BLaER1 (cell line): ENCODE data around the gene PTPN21.

Source experiments
- H3K27ac ChIP-seq: shearing (Covaris generic); formaldehyde crosslinking; 2 replicates; pipeline ENCODE4 v1.8.1; 2022
- H3K27me3 ChIP-seq: shearing (Covaris generic); formaldehyde crosslinking; 2 replicates; pipeline ENCODE4 v1.8.1; 2022
- H3K36me3 ChIP-seq: shearing (Covaris generic); formaldehyde crosslinking; 2 replicates; pipeline ENCODE4 v1.8.1; 2022
- H3K4me1 ChIP-seq: shearing (Covaris generic); formaldehyde crosslinking; 2 replicates; pipeline ENCODE4 v1.8.1; 2022
- H3K4me2 ChIP-seq: shearing (Covaris generic); formaldehyde crosslinking; 2 replicates; pipeline ENCODE4 v1.8.1; 2022
- H3K4me3 ChIP-seq: shearing (Covaris generic); formaldehyde crosslinking; 2 replicates; pipeline ENCODE4 v1.8.1; 2022
- H3K9ac ChIP-seq: shearing (Covaris generic); formaldehyde crosslinking; 2 replicates; pipeline ENCODE4 v1.8.1; 2022
- H3K9me3 ChIP-seq: shearing (Covaris generic); formaldehyde crosslinking; 2 replicates; pipeline ENCODE4 v1.8.1; 2022
- H4K20me1 ChIP-seq: shearing (Covaris generic); formaldehyde crosslinking; 2 replicates; pipeline ENCODE4 v1.8.1; 2022
- Cebpa-rat ChIP-seq: shearing (Covaris generic); IDR thresholded peaks from 2 replicates; pipeline ENCODE4 v1.8.1; 2022

The PTPN21 gene

DNA sequence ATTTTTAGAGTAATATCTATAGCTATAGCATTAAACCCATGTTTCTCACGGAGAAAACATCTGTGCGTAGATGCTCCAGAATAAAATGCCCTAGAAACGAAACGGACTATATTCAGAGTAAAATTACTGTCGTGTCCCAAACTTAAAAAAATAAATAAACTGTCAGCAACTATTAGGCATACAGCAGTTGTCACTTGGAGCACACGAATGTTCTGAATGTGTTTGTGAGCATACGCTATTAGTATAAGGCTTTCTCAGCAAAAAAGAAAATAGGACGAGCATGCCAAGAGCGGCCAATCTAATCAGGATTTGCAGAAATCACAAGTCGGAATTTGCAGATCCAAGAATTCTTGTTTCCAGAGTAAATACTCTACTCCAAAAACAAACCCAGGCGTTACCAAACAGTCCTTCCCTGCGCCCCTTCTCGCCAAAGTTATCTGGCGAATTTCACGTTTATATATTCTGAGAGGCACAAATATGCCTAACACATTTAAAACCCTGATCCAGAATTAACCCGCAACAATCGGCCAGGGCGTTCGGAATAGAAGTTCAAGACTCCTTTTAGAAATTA lies 836 bp downstream of the PTPN21 start:
- peaks cover 7% of the 10 kb centered on the region; the same call in 1 of the 2 replicates for H4K20me1 ChIP-seq
- H3K36me3 ChIP-seq: no peaks in the 10 kb centered on the region
- peaks cover 29% of the 10 kb centered on the region for H3K9me3 ChIP-seq
- no peak for TF ChIP-seq Cebpa-rat
- H3K4me3 ChIP-seq: peak overlapping the region; percentile 63; the same call in 1 of the 2 replicates
- peaks cover 20% of the 10 kb centered on the region for H3K4me1 ChIP-seq
- peak overlapping the region; percentile 78 for H3K4me2 ChIP-seq
- H3K9ac ChIP-seq: no peak overlapping the region
- peaks cover 57% of the 10 kb centered on the region for H3K27me3 ChIP-seq
- H3K27ac ChIP-seq: no peak overlapping the region

DNA sequence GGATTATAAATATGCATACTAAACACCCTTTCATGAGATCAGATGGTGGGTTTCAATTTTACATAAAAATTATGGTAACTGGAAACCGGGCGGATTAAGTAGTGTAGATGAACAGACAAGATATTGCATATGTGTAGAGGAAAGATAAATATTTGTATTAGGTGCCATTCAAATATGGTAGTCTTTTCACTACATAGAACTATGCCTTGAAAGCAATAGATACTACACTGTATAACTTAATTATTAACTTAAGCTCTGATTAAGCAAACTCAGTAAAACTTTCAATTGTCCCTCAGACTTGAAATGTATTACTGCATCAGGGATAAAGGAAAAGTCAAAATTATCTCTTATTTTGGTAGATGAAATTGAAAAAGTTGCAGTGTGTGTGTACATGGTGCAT lies 1.9 kb downstream of the PTPN21 start:
- TF ChIP-seq Cebpa-rat: no peak
- Histone ChIP-seq H3K4me3 (no peak overlapping the region), H3K9me3 (peaks cover 29% of the 10 kb centered on the region), H3K27ac (no peak overlapping the region), H4K20me1 (peaks cover 7% of the 10 kb centered on the region; the same call in 1 of the 2 replicates), H3K4me2 (no peak overlapping the region), H3K9ac (no peak overlapping the region), H3K27me3 (peaks cover 57% of the 10 kb centered on the region), H3K4me1 (peaks cover 22% of the 10 kb centered on the region), H3K36me3 (no peaks in the 10 kb centered on the region)

DNA sequence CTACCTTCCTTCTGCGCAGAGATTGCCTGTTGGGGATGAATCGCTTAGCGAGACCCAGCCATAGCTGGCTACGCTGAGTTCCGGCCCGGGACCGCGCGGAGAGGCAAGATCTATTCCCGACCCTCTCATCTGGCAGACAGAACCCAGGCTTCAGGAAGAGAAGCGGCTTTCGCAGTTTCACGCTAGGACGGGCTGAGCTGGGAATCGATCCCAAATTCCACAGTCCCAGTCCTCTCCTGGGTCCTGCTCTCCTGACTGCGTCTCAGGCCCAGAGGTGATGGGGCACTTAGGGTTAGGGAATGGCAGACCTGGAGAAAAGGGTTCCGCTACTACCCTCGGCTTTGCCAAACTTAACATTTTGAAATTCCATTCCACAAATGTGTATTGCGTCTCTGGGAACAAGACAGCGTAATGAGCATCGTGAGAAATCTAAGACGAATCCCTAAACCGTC lies 2.8 kb downstream of the PTPN21 start:
- peaks cover 57% of the 10 kb centered on the region for H3K27me3 ChIP-seq
- H3K4me1 ChIP-seq: peaks cover 18% of the 10 kb centered on the region
- no peak overlapping the region for H3K9ac ChIP-seq
- no peak overlapping the region for H3K4me2 ChIP-seq
- no peak overlapping the region for H3K27ac ChIP-seq
- H3K36me3 ChIP-seq: no peaks in the 10 kb centered on the region
- no peak for TF ChIP-seq Cebpa-rat
- no peak overlapping the region for H3K4me3 ChIP-seq
- H3K9me3 ChIP-seq: peaks cover 29% of the 10 kb centered on the region
- H4K20me1 ChIP-seq: peaks cover 7% of the 10 kb centered on the region; the same call in 1 of the 2 replicates

DNA sequence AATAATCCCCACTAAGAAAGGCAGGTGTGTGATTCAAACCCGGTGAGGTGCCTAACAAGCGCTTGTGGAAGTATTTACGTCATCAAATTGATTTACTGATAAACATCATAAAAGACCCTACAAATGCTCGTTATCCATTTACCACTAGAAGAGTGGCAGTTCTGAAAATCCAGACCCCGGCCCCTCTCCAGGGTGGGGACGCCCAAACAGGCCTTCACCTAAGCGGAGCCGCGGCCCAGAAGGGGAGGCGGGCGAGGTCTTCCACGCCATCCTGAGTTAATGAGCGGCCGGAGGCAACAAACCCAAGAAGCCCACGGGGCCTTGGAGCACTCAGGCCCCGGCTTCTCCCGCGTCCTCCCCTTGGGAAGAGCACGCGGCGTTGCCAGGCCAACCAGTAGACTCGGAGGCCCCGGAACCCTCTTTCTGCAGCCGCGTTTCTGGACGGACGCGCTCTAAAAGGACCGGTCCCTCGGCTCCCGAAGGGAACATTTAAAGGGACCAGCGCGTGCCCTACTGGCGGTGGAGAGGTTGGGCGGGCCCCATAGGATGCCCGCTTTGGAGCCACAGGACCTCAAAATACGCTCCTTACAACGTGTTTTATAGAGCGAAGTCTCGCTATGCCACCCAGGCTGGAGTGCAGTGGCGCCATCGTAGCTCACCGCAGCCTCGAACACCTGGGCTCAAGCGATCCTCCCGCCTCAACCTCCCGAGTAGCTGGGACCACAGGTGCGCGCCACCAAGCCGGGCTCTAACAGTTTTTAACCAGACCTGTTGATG lies 3.5 kb downstream of the PTPN21 start:
- Histone ChIP-seq H3K4me1 (peaks cover 11% of the 10 kb centered on the region), H3K4me2 (no peak overlapping the region), H3K4me3 (no peak overlapping the region), H3K27ac (no peak overlapping the region), H4K20me1 (peaks cover 7% of the 10 kb centered on the region; the same call in 1 of the 2 replicates), H3K36me3 (no peaks in the 10 kb centered on the region), H3K9ac (no peak overlapping the region), H3K9me3 (peaks cover 29% of the 10 kb centered on the region), H3K27me3 (peaks cover 51% of the 10 kb centered on the region)
- TF ChIP-seq Cebpa-rat: no peak

DNA sequence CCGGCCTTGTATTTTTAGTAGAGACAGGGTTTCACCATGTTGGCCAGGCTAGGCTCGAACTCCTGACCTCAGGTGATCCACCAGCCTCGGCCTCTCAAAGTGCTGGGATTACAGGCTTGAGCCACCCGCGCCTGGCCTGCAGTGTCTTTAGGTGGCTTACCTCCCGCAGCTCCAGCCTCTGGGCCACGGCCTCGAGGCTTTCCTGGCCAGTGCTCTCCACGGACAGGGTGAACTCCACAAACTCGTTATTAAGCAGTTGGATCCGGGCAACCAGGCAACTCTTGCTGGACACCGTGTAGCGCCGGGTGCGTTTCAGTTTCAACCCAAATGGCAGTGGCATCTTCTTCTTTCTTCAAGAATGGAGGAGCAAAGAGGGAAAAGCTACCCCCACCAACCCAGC lies 4.7 kb downstream of the PTPN21 start:
- H4K20me1 ChIP-seq: peaks cover 7% of the 10 kb centered on the region; the same call in 1 of the 2 replicates
- no peaks in the 10 kb centered on the region for H3K36me3 ChIP-seq
- peaks cover 39% of the 10 kb centered on the region for H3K27me3 ChIP-seq
- peaks cover 29% of the 10 kb centered on the region for H3K9me3 ChIP-seq
- TF ChIP-seq Cebpa-rat: no peak
- no peak overlapping the region for H3K4me2 ChIP-seq
- H3K4me1 ChIP-seq: peaks cover 10% of the 10 kb centered on the region
- no peak overlapping the region for H3K9ac ChIP-seq
- H3K27ac ChIP-seq: no peak overlapping the region
- H3K4me3 ChIP-seq: no peak overlapping the region

DNA sequence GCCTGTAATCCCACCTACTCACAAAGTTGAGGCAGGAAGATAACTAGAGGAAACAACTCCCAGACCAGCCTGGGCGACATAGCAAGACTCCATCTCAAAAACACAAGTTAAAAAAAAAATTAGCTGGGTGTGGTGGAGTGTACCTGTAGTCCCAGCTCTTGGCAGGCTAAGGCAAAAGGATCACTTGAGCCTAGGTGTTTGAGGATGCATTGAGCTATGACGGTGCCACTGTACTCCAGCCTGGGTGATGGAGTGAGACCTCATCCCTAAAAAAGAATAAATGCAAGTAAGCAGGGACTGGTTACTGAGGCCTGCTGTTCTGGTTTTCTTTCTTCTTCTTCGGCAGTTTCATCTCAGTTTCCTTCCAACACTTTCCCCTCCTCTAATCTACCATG lies 7.4 kb downstream of the PTPN21 start:
- peaks cover 7% of the 10 kb centered on the region; the same call in 1 of the 2 replicates for H3K4me1 ChIP-seq
- no peak overlapping the region for H3K4me3 ChIP-seq
- no peak overlapping the region for H3K27ac ChIP-seq
- H3K27me3 ChIP-seq: peaks cover 13% of the 10 kb centered on the region
- 0 out of 2 replicates have a peak overlapping the region, but pooled peaks have one; percentile 6 for H3K4me2 ChIP-seq
- no peak for TF ChIP-seq Cebpa-rat
- H3K9me3 ChIP-seq: peaks cover 20% of the 10 kb centered on the region
- H3K36me3 ChIP-seq: no peaks in the 10 kb centered on the region
- H3K9ac ChIP-seq: no peak overlapping the region
- H4K20me1 ChIP-seq: no peaks in the 10 kb centered on the region

DNA sequence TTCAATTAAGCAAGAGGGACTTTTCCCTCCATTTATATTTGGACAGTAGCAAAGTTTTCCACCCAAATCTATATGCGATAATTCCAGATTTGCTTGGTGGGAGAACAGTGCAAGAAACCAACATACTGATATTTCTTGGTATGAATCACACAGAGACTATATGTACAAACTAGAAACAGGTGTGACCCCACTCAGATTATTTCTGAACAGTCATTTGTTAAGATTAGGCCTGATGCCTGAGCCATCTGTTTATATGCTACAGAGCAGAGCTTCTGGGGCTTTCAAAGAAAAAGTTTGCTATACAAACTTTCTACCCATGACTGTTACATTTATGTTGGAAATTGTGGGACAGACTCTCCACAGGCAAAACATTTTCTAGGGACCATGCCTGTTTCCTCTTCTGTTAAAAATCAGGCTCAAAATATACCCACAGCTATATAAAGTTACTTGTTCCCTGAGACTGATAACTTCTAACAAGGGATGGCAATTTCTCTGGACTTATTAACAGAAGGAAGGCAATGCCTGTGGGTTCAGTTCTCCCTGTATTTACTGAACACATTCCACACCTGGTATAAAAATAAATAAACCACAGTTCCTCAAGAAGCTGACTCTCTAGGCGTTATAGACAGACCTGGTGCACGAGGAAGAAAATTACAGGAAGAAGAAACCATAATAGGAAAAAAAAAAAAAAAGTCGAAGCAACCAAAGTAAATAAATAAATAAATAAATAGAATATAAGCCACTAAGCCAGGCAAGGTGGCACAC lies 8.0 kb downstream of the PTPN21 start:
- H4K20me1 ChIP-seq: no peaks in the 10 kb centered on the region
- H3K4me1 ChIP-seq: peaks cover 7% of the 10 kb centered on the region; the same call in 1 of the 2 replicates
- no peak overlapping the region for H3K27ac ChIP-seq
- H3K9me3 ChIP-seq: peaks cover 16% of the 10 kb centered on the region
- no peak overlapping the region for H3K4me2 ChIP-seq
- peaks cover 7% of the 10 kb centered on the region for H3K27me3 ChIP-seq
- no peak overlapping the region for H3K4me3 ChIP-seq
- no peak for TF ChIP-seq Cebpa-rat
- H3K36me3 ChIP-seq: no peaks in the 10 kb centered on the region
- no peak overlapping the region for H3K9ac ChIP-seq

DNA sequence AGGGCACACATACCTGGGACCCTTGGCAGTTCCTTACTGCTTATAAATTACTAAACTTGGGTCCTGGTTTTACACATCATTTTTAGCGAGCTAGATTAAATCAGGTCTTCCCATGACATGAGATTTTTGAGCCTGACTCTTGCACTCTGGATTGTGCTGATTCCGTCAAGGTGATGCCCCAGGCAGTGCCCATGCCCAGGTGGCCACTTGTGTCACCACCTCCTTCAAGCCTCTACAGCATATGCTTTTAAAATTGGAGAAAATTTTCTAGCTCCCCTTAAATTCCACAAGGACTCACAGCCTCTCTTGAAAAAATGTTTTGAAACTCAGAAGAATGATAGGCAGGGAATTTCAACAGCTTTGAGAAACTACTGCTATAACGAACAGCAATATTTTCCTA lies 9.6 kb downstream of the PTPN21 start:
- Histone ChIP-seq H3K27me3 (no peaks in the 10 kb centered on the region), H3K4me3 (no peak overlapping the region), H3K27ac (no peak overlapping the region), H3K4me2 (no peak overlapping the region), H3K4me1 (peaks cover 7% of the 10 kb centered on the region; the same call in 1 of the 2 replicates), H3K9me3 (peaks cover 3% of the 10 kb centered on the region; the same call in 1 of the 2 replicates), H3K36me3 (no peaks in the 10 kb centered on the region), H4K20me1 (no peaks in the 10 kb centered on the region), H3K9ac (no peak overlapping the region)
- no peak for TF ChIP-seq Cebpa-rat

DNA sequence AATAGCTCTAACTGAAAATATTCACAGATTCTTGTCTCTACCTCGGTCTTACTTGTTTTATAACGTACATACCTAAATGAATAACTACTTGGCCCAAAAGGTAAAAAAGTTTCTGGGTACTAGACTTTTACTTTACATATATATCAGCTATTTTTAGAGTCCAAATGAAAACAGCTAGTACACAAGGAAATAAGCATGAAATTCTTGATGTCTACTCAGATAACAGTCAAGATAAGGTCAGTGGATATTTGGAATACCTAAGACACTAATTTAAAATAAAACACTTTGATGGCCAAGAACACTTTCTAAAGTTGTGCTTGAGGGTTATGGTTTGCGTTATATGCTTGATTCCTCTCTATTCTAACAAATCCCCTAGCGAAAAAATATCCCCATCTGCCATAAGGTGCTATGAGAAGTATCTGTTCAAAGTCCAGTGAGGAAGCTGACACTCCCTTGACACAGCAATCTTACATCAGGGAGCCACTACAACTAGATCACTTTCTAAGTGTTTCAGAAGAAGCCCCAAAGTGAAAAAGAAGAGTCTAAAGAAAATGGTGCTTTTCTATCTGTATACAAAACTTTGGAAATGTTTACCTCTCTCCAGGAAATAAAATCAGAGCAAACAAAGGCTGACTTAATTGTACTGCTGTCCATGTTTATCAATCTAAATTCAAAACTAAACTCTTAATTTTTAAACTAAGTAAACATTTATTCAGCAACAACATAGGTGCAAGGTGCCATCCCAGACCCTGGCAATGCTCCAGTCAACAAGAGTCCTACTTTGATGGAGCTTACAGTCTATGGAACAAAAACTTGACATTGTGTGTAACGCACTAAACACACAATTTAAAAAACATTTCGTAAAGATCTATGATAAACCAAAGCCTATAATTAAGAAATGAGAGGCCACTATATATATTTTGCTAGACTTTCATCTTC lies 11.7 kb downstream of the PTPN21 start:
- Histone ChIP-seq H4K20me1 (no peaks in the 10 kb centered on the region), H3K27me3 (no peaks in the 10 kb centered on the region), H3K9me3 (no peaks in the 10 kb centered on the region), H3K36me3 (no peaks in the 10 kb centered on the region), H3K4me2 (no peak overlapping the region), H3K4me1 (peaks cover 7% of the 10 kb centered on the region; the same call in 1 of the 2 replicates), H3K9ac (no peak overlapping the region), H3K27ac (no peak overlapping the region), H3K4me3 (no peak overlapping the region)
- no peak for TF ChIP-seq Cebpa-rat
